ENCODE data around the gene MMP8.

DNA sequence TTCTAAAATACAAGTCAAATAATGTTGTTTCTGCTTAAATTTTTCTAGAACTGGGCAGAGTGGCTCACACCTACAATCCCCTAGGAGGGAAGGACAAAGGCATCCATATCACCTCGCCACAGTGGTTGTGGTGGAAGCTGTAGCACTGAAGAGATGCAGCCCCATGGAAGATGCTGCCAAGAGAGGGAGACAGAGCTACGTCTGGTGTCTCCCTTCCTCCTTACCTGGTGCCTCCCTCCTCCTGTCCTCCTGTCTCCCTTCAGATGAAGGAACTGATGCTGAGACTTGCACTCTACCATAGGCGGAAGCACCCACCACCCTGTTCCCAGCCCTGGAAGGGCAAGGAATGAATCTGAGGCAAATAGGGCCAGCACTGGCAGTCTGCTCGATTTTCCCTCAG, 41.5 kb downstream of the MMP8 start:
- TF ChIP-seq, protein P1, sequence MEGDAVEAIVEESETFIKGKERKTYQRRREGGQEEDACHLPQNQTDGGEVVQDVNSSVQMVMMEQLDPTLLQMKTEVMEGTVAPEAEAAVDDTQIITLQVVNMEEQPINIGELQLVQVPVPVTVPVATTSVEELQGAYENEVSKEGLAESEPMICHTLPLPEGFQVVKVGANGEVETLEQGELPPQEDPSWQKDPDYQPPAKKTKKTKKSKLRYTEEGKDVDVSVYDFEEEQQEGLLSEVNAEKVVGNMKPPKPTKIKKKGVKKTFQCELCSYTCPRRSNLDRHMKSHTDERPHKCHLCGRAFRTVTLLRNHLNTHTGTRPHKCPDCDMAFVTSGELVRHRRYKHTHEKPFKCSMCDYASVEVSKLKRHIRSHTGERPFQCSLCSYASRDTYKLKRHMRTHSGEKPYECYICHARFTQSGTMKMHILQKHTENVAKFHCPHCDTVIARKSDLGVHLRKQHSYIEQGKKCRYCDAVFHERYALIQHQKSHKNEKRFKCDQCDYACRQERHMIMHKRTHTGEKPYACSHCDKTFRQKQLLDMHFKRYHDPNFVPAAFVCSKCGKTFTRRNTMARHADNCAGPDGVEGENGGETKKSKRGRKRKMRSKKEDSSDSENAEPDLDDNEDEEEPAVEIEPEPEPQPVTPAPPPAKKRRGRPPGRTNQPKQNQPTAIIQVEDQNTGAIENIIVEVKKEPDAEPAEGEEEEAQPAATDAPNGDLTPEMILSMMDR (IDR thresholded peaks at IDR 0.05), result no peak
- TF ChIP-seq POLR2A (IDR thresholded peaks at IDR 0.05), result no peak
